Esophagus muscularis mucosa (tissue), 4 donors: ENCODE results near the gene IL2RA. TPM values are rescaled to one million over a fixed set of nuclear protein-coding genes. Genes with fewer than 3 reads are reported as not detected.
"Not testable (repeated sequence)": the region's sequence is repeated elsewhere in the genome, so short reads cannot be mapped to it uniquely, and the experiment has no call there.

Experiments used
- DNase-seq: peaks from one replicate; pipeline ENCODE4 v3.0.0-alpha.2; 2017; ENCODE audit errors: extremely low spot score
- H3K27ac ChIP-seq, 4 donors: fragments of 200-600 bp; sonication (generic); replicated peaks in 1 of 4; 1 replicate in 3 of 4; 2 replicates in 1 of 4; pipeline ENCODE4 v1.5.1; 2016 to 2019; ENCODE audit warnings: mild to moderate bottlenecking in 1 of 4
- H3K27me3 ChIP-seq, 4 donors: fragments of 200-600 bp; sonication (generic); one replicate each; pipeline versions ENCODE4 v1.5.1 to v1.6.0; 2016 to 2019
- H3K36me3 ChIP-seq, 4 donors: fragments of 200-600 bp; sonication (generic); one replicate each; pipeline ENCODE4 v1.5.1; 2016 to 2019
- H3K4me1 ChIP-seq, 4 donors: fragments of 200-600 bp; sonication (generic); one replicate each; pipeline ENCODE4 v1.5.1; 2016 to 2019
- H3K4me3 ChIP-seq, 4 donors: fragments of 200-600 bp; sonication (generic); 1 replicate in 2 of 4; 2 replicates in 2 of 4; pipeline ENCODE4 v1.5.1; 2016 to 2019; ENCODE audit warnings: mild to moderate bottlenecking in 4 of 4, moderate library complexity in 1 of 4
- H3K9me3 ChIP-seq, 4 donors: fragments of 200-600 bp; sonication (generic); 1 replicate in 3 of 4; 2 replicates in 1 of 4; pipeline ENCODE4 v1.5.1; 2016 to 2019
- EP300 ChIP-seq: sonication (generic); formaldehyde crosslinking; IDR thresholded peaks from one replicate; pipeline ENCODE4 v1.6.1; 2017; ENCODE audit warnings: antibody characterized with exemption
- POLR2A ChIP-seq: fragments of 450-650 bp; IDR thresholded peaks from one replicate; pipeline ENCODE4 v1.6.1; 2017; ENCODE audit warnings: antibody characterized with exemption, moderate library complexity, mild to moderate bottlenecking, low read depth
- POLR2AphosphoS5 ChIP-seq, 2 donors: sonication (generic); formaldehyde crosslinking; IDR thresholded peaks; one replicate each; pipeline ENCODE4 v1.6.1; 2017; ENCODE audit warnings: antibody characterized with exemption in 2 of 2
- WGBS: methylation state at CpG from one replicate; pipeline ENCODE4 v1.1.5; 2018; 5-methylcytosine and 5-hydroxymethylcytosine counted together
- intact Hi-C: fragments of 100-400 bp; cut with DNase I; formaldehyde crosslinking; loops from one replicate; pipeline ENCODE4 v1.15.1; 2023
- total RNA-seq, 4 donors: library from RNA; depleted of rRNA; stranded (reverse); fragments of >200 nt; gene quantifications; one replicate each; pipeline versions ENCODE4 v1.1.0 to v1.2.1, GENCODE V29; 2016
- TF ChIP-seq, protein P1 (sequence below), 3 experiments: fragments of 200-600 bp in 2 of 3; fragments of 450-650 bp in 1 of 3; sonication (generic) in 2 of 3; IDR thresholded peaks; one replicate each; pipeline ENCODE4 v1.5.1; 2017 to 2019; ENCODE audit warnings: antibody characterized with exemption in 3 of 3, mild to moderate bottlenecking in 2 of 3, moderate library complexity in 1 of 3

IL2RA gene
- total RNA-seq, 4 donors from 2014 or later: 0.39 to 17.4 (median 1.1) TPM

GRCh38 chr10:6065835-6066234 lies 3.7 kb upstream of the IL2RA start:
- 63% methylated on average over 4 of the region's 4 CpGs for WGBS
- DNase-seq: no peak

GRCh38 chr10:6065406-6065805 lies 3.2 kb upstream of the IL2RA start:
- Histone ChIP-seq H3K9me3 (no peaks in the 10 kb centered on the region), H3K36me3 (no peaks in the 10 kb centered on the region), H3K4me3 (no peak overlapping the region), H3K27ac (peak overlapping the region in 2 of 4 donors; percentile 41 to 55), H3K4me1 (peaks cover 0 to 16% (median 4%) of the 10 kb centered on the region in 4 donors), H3K27me3 (no peaks in the 10 kb centered on the region)
- DNase-seq: no peak
- intact Hi-C loops: no loop called here
- 98% methylated on average over 3 of the region's 3 CpGs for WGBS
- no peak for TF ChIP-seq EP300
- no peak for TF ChIP-seq POLR2AphosphoS5 (IDR thresholded peaks at IDR 0.05)
- TF ChIP-seq, protein P1, sequence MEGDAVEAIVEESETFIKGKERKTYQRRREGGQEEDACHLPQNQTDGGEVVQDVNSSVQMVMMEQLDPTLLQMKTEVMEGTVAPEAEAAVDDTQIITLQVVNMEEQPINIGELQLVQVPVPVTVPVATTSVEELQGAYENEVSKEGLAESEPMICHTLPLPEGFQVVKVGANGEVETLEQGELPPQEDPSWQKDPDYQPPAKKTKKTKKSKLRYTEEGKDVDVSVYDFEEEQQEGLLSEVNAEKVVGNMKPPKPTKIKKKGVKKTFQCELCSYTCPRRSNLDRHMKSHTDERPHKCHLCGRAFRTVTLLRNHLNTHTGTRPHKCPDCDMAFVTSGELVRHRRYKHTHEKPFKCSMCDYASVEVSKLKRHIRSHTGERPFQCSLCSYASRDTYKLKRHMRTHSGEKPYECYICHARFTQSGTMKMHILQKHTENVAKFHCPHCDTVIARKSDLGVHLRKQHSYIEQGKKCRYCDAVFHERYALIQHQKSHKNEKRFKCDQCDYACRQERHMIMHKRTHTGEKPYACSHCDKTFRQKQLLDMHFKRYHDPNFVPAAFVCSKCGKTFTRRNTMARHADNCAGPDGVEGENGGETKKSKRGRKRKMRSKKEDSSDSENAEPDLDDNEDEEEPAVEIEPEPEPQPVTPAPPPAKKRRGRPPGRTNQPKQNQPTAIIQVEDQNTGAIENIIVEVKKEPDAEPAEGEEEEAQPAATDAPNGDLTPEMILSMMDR (IDR thresholded peaks at IDR 0.05): no peak
- TF ChIP-seq POLR2A: no peak

More at GRCh38 chr10:6065835-6066234, 3.7 kb upstream of the IL2RA start:
- H3K9me3 ChIP-seq: no peaks in the 10 kb centered on the region
- intact Hi-C loops: no loop called here
- TF ChIP-seq, protein P1 (IDR thresholded peaks at IDR 0.05): no peak
- TF ChIP-seq EP300: no peak
- no peak overlapping the region for H3K4me3 ChIP-seq
- H3K36me3 ChIP-seq: no peaks in the 10 kb centered on the region
- peak overlapping the region in 3 of 4 donors; percentile 32 to 63 (median 60) for H3K27ac ChIP-seq
- H3K4me1 ChIP-seq: peaks cover 0 to 16% (median 4%) of the 10 kb centered on the region in 4 donors
- no peaks in the 10 kb centered on the region for H3K27me3 ChIP-seq

GRCh38 chr10:6064726-6065125 lies 2.6 kb upstream of the IL2RA start:
- H3K27me3 ChIP-seq, H3K9me3 ChIP-seq, H3K36me3 ChIP-seq, intact Hi-C loops, DNase-seq, H3K4me3 ChIP-seq: not testable (repeated sequence)
- Histone ChIP-seq H3K27ac (peak overlapping the region in 1 of 4 donors; percentile 55), H3K4me1 (peaks cover 0 to 16% (median 4%) of the 10 kb centered on the region in 4 donors)
- 94% methylated on average over 3 of the region's 3 CpGs for WGBS

DNA sequence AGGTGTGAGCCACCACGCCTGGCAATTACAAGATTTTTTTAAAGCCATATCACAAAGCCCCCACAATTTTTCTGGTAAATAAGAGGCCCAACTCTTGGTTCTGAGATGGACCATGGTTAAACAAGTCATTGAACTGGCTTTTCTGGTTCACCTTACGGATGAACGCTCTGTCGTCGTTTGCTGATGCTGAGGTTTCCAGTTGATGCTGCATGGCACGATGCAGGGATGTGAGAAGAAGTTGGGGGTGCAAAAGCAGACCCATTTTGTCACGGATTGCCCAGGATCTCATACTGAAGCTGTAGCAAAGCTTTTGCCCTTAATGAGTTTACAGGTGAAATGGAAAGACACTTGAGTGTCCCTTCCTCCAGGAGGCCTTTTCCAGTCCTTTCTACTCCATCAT lies 2.0 kb upstream of the IL2RA start:
- no peak for DNase-seq
- Histone ChIP-seq H3K4me1 (peaks cover 0 to 16% (median 4%) of the 10 kb centered on the region in 4 donors), H3K27me3 (no peaks in the 10 kb centered on the region), H3K9me3 (no peaks in the 10 kb centered on the region), H3K36me3 (no peaks in the 10 kb centered on the region), H3K27ac (no peak overlapping the region), H3K4me3 (no peak overlapping the region)
- TF ChIP-seq EP300 (no peak), POLR2AphosphoS5 (IDR thresholded peaks at IDR 0.05) (no peak), POLR2A (no peak)
- TF ChIP-seq, protein P1 (IDR thresholded peaks at IDR 0.05): no peak
- intact Hi-C loops: no loop called here
- 90% methylated on average over 7 of the region's 7 CpGs for WGBS

- Histone ChIP-seq H3K4me1 (peaks cover 4 to 27% (median 10%) of the 10 kb centered on the region in 4 donors), H3K27ac (no peak overlapping the region), H3K9me3 (no peaks in the 10 kb centered on the region), H3K27me3 (peaks cover 0 to 4% (median 0%) of the 10 kb centered on the region in 4 donors), H3K4me3 (peak overlapping the region in 1 of 4 donors; percentile 2), H3K36me3 (no peaks in the 10 kb centered on the region)
- TF ChIP-seq EP300 (no peak), POLR2A (no peak), POLR2AphosphoS5 (IDR thresholded peaks at IDR 0.05) (no peak)
- TF ChIP-seq, protein P1 (IDR thresholded peaks at IDR 0.05): no peak
- intact Hi-C loops: no loop called here
- WGBS: 87% methylated on average over 8 of the region's 8 CpGs
- no peak for DNase-seq
Measured at GRCh38 chr10:6061056-6061455, 1.1 kb downstream of the IL2RA start.
